ENCODE measurements around the gene HEATR5B.

The HEATR5B gene

DNA sequence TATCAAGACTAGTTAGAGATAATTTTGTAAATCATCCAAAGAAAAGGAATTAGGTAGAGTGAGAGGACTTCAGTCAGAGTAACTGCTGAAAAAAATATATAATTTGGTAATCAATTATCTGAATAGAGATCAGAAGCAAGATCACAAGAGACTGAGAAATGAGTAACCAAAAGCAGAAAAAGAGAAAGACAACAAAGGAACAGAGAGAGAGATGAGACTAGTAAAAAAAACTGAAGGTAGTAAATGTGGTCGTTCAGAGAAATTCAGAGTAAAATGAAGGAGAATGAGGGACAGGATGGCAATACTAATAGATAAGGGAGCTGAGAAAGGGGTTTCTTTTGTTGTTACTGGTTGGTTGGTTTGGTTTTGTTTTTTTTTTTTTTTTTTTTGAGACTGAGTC lies 134.3 kb downstream of the HEATR5B start:
- TF ChIP-seq, protein P1, sequence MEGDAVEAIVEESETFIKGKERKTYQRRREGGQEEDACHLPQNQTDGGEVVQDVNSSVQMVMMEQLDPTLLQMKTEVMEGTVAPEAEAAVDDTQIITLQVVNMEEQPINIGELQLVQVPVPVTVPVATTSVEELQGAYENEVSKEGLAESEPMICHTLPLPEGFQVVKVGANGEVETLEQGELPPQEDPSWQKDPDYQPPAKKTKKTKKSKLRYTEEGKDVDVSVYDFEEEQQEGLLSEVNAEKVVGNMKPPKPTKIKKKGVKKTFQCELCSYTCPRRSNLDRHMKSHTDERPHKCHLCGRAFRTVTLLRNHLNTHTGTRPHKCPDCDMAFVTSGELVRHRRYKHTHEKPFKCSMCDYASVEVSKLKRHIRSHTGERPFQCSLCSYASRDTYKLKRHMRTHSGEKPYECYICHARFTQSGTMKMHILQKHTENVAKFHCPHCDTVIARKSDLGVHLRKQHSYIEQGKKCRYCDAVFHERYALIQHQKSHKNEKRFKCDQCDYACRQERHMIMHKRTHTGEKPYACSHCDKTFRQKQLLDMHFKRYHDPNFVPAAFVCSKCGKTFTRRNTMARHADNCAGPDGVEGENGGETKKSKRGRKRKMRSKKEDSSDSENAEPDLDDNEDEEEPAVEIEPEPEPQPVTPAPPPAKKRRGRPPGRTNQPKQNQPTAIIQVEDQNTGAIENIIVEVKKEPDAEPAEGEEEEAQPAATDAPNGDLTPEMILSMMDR (IDR thresholded peaks at IDR 0.05), result no peak

DNA sequence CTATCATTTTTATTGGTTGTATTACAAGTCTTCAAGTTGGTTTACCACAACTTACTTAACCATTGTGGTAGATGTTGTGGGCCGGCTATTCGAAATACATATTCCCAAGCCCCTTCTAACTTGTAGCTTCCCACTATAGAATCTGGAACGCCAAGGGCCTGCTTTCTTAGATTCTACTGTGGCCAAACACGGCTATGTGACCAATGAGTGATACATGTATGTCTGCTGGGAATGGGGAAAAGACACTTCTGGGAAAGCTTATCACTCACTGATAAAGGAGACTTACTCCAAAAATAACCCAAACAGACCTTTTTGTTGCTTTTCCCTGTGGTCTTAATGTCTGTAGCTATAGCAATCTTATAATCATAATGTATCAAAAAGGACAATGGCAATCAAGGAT lies 142.3 kb downstream of the HEATR5B start:
- TF ChIP-seq, protein P1 (IDR thresholded peaks at IDR 0.05), result no peak
